Liver (tissue), 9 donors: ENCODE results near the gene PRSS12. TPM values are rescaled to one million over a fixed set of nuclear protein-coding genes. Genes with fewer than 3 reads are reported as not detected.

Source experiments
- DNase-seq: peaks from one replicate; pipeline ENCODE4 v3.0.0-alpha.2; 2017; ENCODE audit warnings: low spot score
- H3K27ac ChIP-seq, 2 donors: one replicate each; pipeline ENCODE4 v1.7.0; 2013; ENCODE audit warnings: inconsistent platforms in 2 of 2, low read length in 2 of 2, control low read depth in 1 of 2, low read depth in 1 of 2, mild to moderate bottlenecking in 1 of 2
- H3K27me3 ChIP-seq, 4 donors: one replicate each; pipeline versions ENCODE4 v1.6.1 to v1.7.0; 2013; ENCODE audit warnings: low read length in 3 of 4, inconsistent platforms in 1 of 4, mild to moderate bottlenecking in 1 of 4, moderate library complexity in 1 of 4; ENCODE audit not compliant: control insufficient read depth in 4 of 4, insufficient read depth in 4 of 4
- H3K36me3 ChIP-seq, 4 donors: one replicate each; pipeline versions ENCODE4 v1.6.1 to v1.7.0; 2013; ENCODE audit warnings: low read length in 3 of 4, mild to moderate bottlenecking in 3 of 4, low read depth in 1 of 4, moderate library complexity in 1 of 4; ENCODE audit not compliant: control insufficient read depth in 4 of 4, insufficient read depth in 3 of 4
- H3K4me1 ChIP-seq, 4 donors: one replicate each; pipeline versions ENCODE4 v1.6.1 to v1.7.0; 2013; ENCODE audit warnings: low read length in 3 of 4, mild to moderate bottlenecking in 3 of 4, moderate library complexity in 1 of 4; ENCODE audit not compliant: control insufficient read depth in 4 of 4, insufficient read depth in 4 of 4
- H3K4me3 ChIP-seq, 3 donors: one replicate each; pipeline versions ENCODE4 v1.6.1 to v1.7.0; 2013; ENCODE audit warnings: low read length in 3 of 3, control low read depth in 1 of 3, low read depth in 1 of 3, mild to moderate bottlenecking in 1 of 3
- H3K9ac ChIP-seq, 2 donors: one replicate each; pipeline ENCODE4 v1.7.0; 2013; ENCODE audit warnings: low read length in 2 of 2, mild to moderate bottlenecking in 2 of 2, moderate library complexity in 2 of 2, control low read depth in 1 of 2, low read depth in 1 of 2
- H3K9me3 ChIP-seq, 4 donors: one replicate each; pipeline versions ENCODE4 v1.6.1 to v1.7.0; 2013; ENCODE audit warnings: low read length in 3 of 4; ENCODE audit not compliant: control insufficient read depth in 4 of 4
- ATF3 ChIP-seq: IDR thresholded peaks from 2 replicates; pipeline ENCODE4 v1.6.1; 2016; ENCODE audit warnings: antibody characterized with exemption
- CTCF ChIP-seq: fragments of 150-350 bp; IDR thresholded peaks from 2 replicates; pipeline ENCODE4 v1.5.1; 2017; ENCODE audit warnings: improper control_type of control experiment, low read depth, low read length; ENCODE audit not compliant: missing input control
- FOXA1 ChIP-seq: IDR thresholded peaks from 2 replicates; pipeline ENCODE4 v1.6.1; 2016; ENCODE audit warnings: antibody characterized with exemption
- FOXA2 ChIP-seq: IDR thresholded peaks from 2 replicates; pipeline ENCODE4 v1.6.1; 2016; ENCODE audit warnings: antibody characterized with exemption
- GABPA ChIP-seq, 2 donors: IDR thresholded peaks in 1 of 2; conservative IDR thresholded peaks in 1 of 2; 2 replicates each; pipeline ENCODE4 v1.6.1; 2016; ENCODE audit warnings: antibody characterized with exemption in 2 of 2, mild to moderate bottlenecking in 1 of 2, moderate library complexity in 1 of 2
- HNF4A ChIP-seq, 2 donors: conservative IDR thresholded peaks; 2 replicates each; pipeline ENCODE4 v1.6.1; 2016; ENCODE audit warnings: antibody characterized with exemption in 2 of 2, mild to moderate bottlenecking in 2 of 2
- HNF4G ChIP-seq: IDR thresholded peaks from 2 replicates; pipeline ENCODE4 v1.6.1; 2016; ENCODE audit warnings: antibody characterized with exemption
- MAX ChIP-seq: IDR thresholded peaks from 2 replicates; pipeline ENCODE4 v1.6.1; 2016; ENCODE audit warnings: antibody characterized with exemption
- NR2F2 ChIP-seq: IDR thresholded peaks from 2 replicates; pipeline ENCODE4 v1.6.1; 2016; ENCODE audit warnings: antibody characterized with exemption
- RAD21 ChIP-seq, 2 donors: IDR thresholded peaks; 2 replicates each; pipeline ENCODE4 v1.6.1; 2016; ENCODE audit warnings: antibody characterized with exemption in 2 of 2, mild to moderate bottlenecking in 2 of 2
- REST ChIP-seq: IDR thresholded peaks from 2 replicates; pipeline ENCODE4 v1.6.1; 2016; ENCODE audit warnings: antibody characterized with exemption, mild to moderate bottlenecking
- RXRA ChIP-seq, 2 donors: IDR thresholded peaks; 2 replicates each; pipeline ENCODE4 v1.6.1; 2017 to 2018; ENCODE audit warnings: antibody characterized with exemption in 2 of 2, mild to moderate bottlenecking in 1 of 2
- ZBTB33 ChIP-seq: IDR thresholded peaks from 2 replicates; pipeline ENCODE4 v1.6.1; 2016; ENCODE audit warnings: antibody characterized with exemption
- WGBS: extraction: QIAGEN DNeasy Blood & Tissue Kit; methylation state at CpG from one replicate; pipeline ENCODE4 v1.1.7; 2013; 5-methylcytosine and 5-hydroxymethylcytosine counted together
- polyA plus RNA-seq, 2 donors: library from polyadenylated mRNA; stranded (reverse) in 1 of 2; unstranded in 1 of 2; fragments of 200-250 nt in 1 of 2; fragments of >200 nt in 1 of 2; fragmentation: Nextera tagmentation in 1 of 2; extraction: Ambion mirVana in 1 of 2; gene quantifications; one replicate each; pipeline versions ENCODE4 v1.2.1 to v1.2.3, GENCODE V29; 2013 to 2015
- total RNA-seq, 2 donors: library from RNA; depleted of rRNA; stranded (reverse); fragments of >200 nt; gene quantifications; one replicate each; pipeline ENCODE4 v1.2.3, GENCODE V29; 2014
- donor health status: healthy.
- donor health status: healthy.
- donor health status: healthy.
- donor health status: healthy.
- donor health status: healthy.

Gene PRSS12
- total and polyA plus RNA-seq, 4 donors: 0.07 to 0.25 (median 0.10) TPM

- TF ChIP-seq HNF4G: no peak
- no peak for TF ChIP-seq ZBTB33
- no peak for TF ChIP-seq GABPA (IDR thresholded peaks at IDR 0.05 in 1 of 2, conservative IDR thresholded peaks at IDR 0.05 in 1 of 2)
- no peak for TF ChIP-seq MAX
- no peak for TF ChIP-seq NR2F2
- no peak for TF ChIP-seq FOXA2
- TF ChIP-seq REST: no peak
- no peak for TF ChIP-seq FOXA1
- TF ChIP-seq RAD21 (IDR thresholded peaks at IDR 0.05): no peak
- no peak for TF ChIP-seq ATF3
- no peak for TF ChIP-seq HNF4A (conservative IDR thresholded peaks at IDR 0.05)
- no peak for TF ChIP-seq RXRA (IDR thresholded peaks at IDR 0.05)
- no peak for DNase-seq
Observed at GRCh38 chr4:118340109-118340508, 12.7 kb downstream of the PRSS12 start.

GRCh38 chr4:118338981-118339765 is 13.6 kb downstream of the PRSS12 start:
- TF ChIP-seq CTCF (no peak), FOXA1 (no peak), MAX (no peak), ATF3 (no peak), HNF4G (no peak)
- Histone ChIP-seq H3K9ac (no peak overlapping the region), H3K4me3 (no peak overlapping the region), H3K27ac (no peak overlapping the region), H3K27me3 (no peaks in the 10 kb centered on the region), H3K36me3 (no peaks in the 10 kb centered on the region), H3K4me1 (no peaks in the 10 kb centered on the region), H3K9me3 (no peaks in the 10 kb centered on the region)
- 84% methylated on average over 1 of the region's 1 CpG for WGBS
- DNase-seq: no peak

More at GRCh38 chr4:118340109-118340508, 12.7 kb downstream of the PRSS12 start:
- Histone ChIP-seq H3K27ac (no peak overlapping the region), H3K27me3 (no peaks in the 10 kb centered on the region), H3K4me1 (no peaks in the 10 kb centered on the region), H3K36me3 (no peaks in the 10 kb centered on the region), H3K9me3 (no peaks in the 10 kb centered on the region), H3K9ac (no peak overlapping the region), H3K4me3 (no peak overlapping the region)
- WGBS: 86% methylated on average over 2 of the region's 2 CpGs
